IMR-90 (cell line): ENCODE measurements around the gene PLA2G4C. TPM values are rescaled to one million over a fixed set of nuclear protein-coding genes. Genes with fewer than 3 reads are reported as not detected.

Experiments used
- ATAC-seq: fragments of 200-7000 bp; cut with Tn5 transposase; 2 replicates; pipeline ENCODE4 v1.9.1; 2020; ENCODE audit warnings: low read depth, mild to moderate bottlenecking, moderate library complexity
- BruUV-seq: library from RNA; stranded (reverse); fragments of 400-500 nt; replicated peaks from 2 replicates; lab custom pipeline; 2021; lab: Mats Ljungman, UMichigan
- CTCF ChIA-PET: fragments of 300-600 bp; formaldehyde crosslinking; extraction: SDS; loops from one replicate; lab custom pipeline; 2021; ENCODE audit warnings: antibody characterized with exemption; lab: Yijun Ruan, JAX
- POLR2A ChIA-PET: fragments of 300-600 bp; sonication (Branson Sonifier 250); formaldehyde crosslinking; loops from one replicate; lab custom pipeline; 2022; ENCODE audit warnings: antibody characterized with exemption; ENCODE audit not compliant: unreplicated experiment; lab: Charles Lee
- DNase-seq: peaks from one replicate; pipeline ENCODE4 v3.0.0; 2013
- H2AFZ ChIP-seq: replicated peaks from 2 replicates; pipeline ENCODE3; 2013; ENCODE audit warnings: low read length, mild to moderate bottlenecking; ENCODE audit not compliant: poor library complexity
- H2AK5ac ChIP-seq: 2 replicates; pipeline ENCODE4 v1.6.1; 2013; ENCODE audit warnings: low read depth, low read length, inconsistent platforms
- H2AK9ac ChIP-seq: replicated peaks from 2 replicates; pipeline ENCODE3; 2013; ENCODE audit warnings: mild to moderate bottlenecking, low read depth, low read length, moderate library complexity; ENCODE audit not compliant: poor library complexity
- H2BK120ac ChIP-seq: 2 replicates; pipeline ENCODE4 v1.6.1; 2013; ENCODE audit warnings: low read depth, low read length, inconsistent platforms
- H2BK15ac ChIP-seq: 3 replicates; pipeline ENCODE4 v1.6.1; 2013; ENCODE audit warnings: low read depth, low read length, inconsistent platforms
- H2BK20ac ChIP-seq: 2 replicates; pipeline ENCODE4 v1.6.1; 2013; ENCODE audit warnings: low read depth, mild to moderate bottlenecking, inconsistent platforms, low read length, moderate library complexity
- H2BK5ac ChIP-seq: 2 replicates; pipeline ENCODE4 v1.6.1; 2013; ENCODE audit warnings: mild to moderate bottlenecking, low read depth, low read length, inconsistent platforms; ENCODE audit not compliant: poor library complexity, severe bottlenecking
- H3K14ac ChIP-seq: replicated peaks from 2 replicates; pipeline ENCODE4 v1.6.1; 2013; ENCODE audit warnings: low read depth, low read length, inconsistent platforms
- H3K18ac ChIP-seq: 2 replicates; pipeline ENCODE4 v1.6.1; 2013; ENCODE audit warnings: low read depth, low read length, control low read depth
- H3K23ac ChIP-seq: 2 replicates; pipeline ENCODE4 v1.6.1; 2013; ENCODE audit warnings: low read depth, low read length, inconsistent platforms
- H3K27ac ChIP-seq: 2 replicates; pipeline ENCODE4 v1.5.1; 2013; ENCODE audit warnings: mild to moderate bottlenecking, control low read depth, low read length; ENCODE audit not compliant: insufficient read depth
- H3K27me3 ChIP-seq: 2 replicates; pipeline ENCODE4 v1.6.1; 2013; ENCODE audit warnings: low read length; ENCODE audit not compliant: control insufficient read depth, insufficient read depth
- H3K36me3 ChIP-seq: 2 replicates; pipeline ENCODE4 v1.6.1; 2013; ENCODE audit warnings: low read length, mixed read lengths; ENCODE audit not compliant: control insufficient read depth, insufficient read depth
- H3K4ac ChIP-seq: 2 replicates; pipeline ENCODE4 v1.6.1; 2013; ENCODE audit warnings: low read depth, low read length, inconsistent platforms
- H3K4me1 ChIP-seq: 2 replicates; pipeline ENCODE4 v1.6.1; 2013; ENCODE audit warnings: low read length, mixed read lengths; ENCODE audit not compliant: control insufficient read depth, insufficient read depth
- H3K4me2 ChIP-seq: 2 replicates; pipeline ENCODE4 v1.6.1; 2013; ENCODE audit warnings: low read depth, mild to moderate bottlenecking, control low read depth, low read length, moderate library complexity
- H3K4me3 ChIP-seq: 2 replicates; pipeline ENCODE4 v1.5.1; 2013; ENCODE audit warnings: low read depth, mild to moderate bottlenecking, control low read depth, low read length, moderate library complexity; ENCODE audit not compliant: insufficient read depth
- H3K56ac ChIP-seq: 2 replicates; pipeline ENCODE4 v1.6.1; 2013; ENCODE audit warnings: low read length, inconsistent platforms; ENCODE audit not compliant: insufficient read depth; ENCODE audit errors: extremely low read depth
- H3K79me1 ChIP-seq, 2 experiments: 2 replicates each; pipeline ENCODE4 v1.6.1; 2013; ENCODE audit warnings: low read length in 2 of 2, inconsistent platforms in 1 of 2, low read depth in 1 of 2
- H3K9ac ChIP-seq: 2 replicates; pipeline ENCODE4 v1.6.1; 2013; ENCODE audit warnings: low read depth, low read length, control low read depth
- H3K9me1 ChIP-seq: 2 replicates; pipeline ENCODE4 v1.6.1; 2013; ENCODE audit warnings: low read length, inconsistent platforms; ENCODE audit not compliant: insufficient read depth
- H3K9me3 ChIP-seq: 2 replicates; pipeline ENCODE4 v1.6.1; 2013; ENCODE audit warnings: low read length; ENCODE audit not compliant: control insufficient read depth, insufficient read depth
- H4K20me1 ChIP-seq: 2 replicates; pipeline ENCODE4 v1.6.1; 2013; ENCODE audit warnings: low read length, inconsistent platforms; ENCODE audit not compliant: insufficient read depth
- H4K5ac ChIP-seq: 2 replicates; pipeline ENCODE4 v1.6.1; 2013; ENCODE audit warnings: mild to moderate bottlenecking, low read depth, low read length, control low read depth
- H4K8ac ChIP-seq, 2 experiments: 2 replicates each; pipeline ENCODE4 v1.6.1; 2013; ENCODE audit warnings: low read depth in 2 of 2, low read length in 2 of 2, control low read depth in 1 of 2, inconsistent platforms in 1 of 2
- H4K91ac ChIP-seq: 2 replicates; pipeline ENCODE4 v1.6.1; 2013; ENCODE audit warnings: low read depth, low read length, inconsistent platforms; ENCODE audit not compliant: insufficient read depth
- BHLHE40 ChIP-seq: fragments of 150-350 bp; IDR thresholded peaks from 2 replicates; pipeline ENCODE4 v1.6.1; 2016; ENCODE audit warnings: mild to moderate bottlenecking, low read depth, low read length
- CEBPB ChIP-seq: IDR thresholded peaks from 2 replicates; pipeline ENCODE4 v1.6.1; 2012; ENCODE audit warnings: low read depth, low read length, improper control_type of control experiment
- CHD1 ChIP-seq: IDR thresholded peaks from 2 replicates; pipeline ENCODE4 v1.6.1; 2012; ENCODE audit warnings: low read depth, low read length, improper control_type of control experiment
- ELK1 ChIP-seq: fragments of 150-350 bp; IDR thresholded peaks from 2 replicates; pipeline ENCODE4 v1.6.1; 2016; ENCODE audit warnings: low read depth, mild to moderate bottlenecking, low read length, moderate library complexity, borderline replicate concordance
- FOS ChIP-seq: fragments of 150-350 bp; IDR thresholded peaks from 2 replicates; pipeline ENCODE4 v1.6.1; 2016; ENCODE audit warnings: low read depth, low read length
- MAFK ChIP-seq: IDR thresholded peaks from 2 replicates; pipeline ENCODE4 v1.6.1; 2012; ENCODE audit warnings: low read depth, low read length, improper control_type of control experiment
- MAZ ChIP-seq: IDR thresholded peaks from 2 replicates; pipeline ENCODE4 v1.6.1; 2012; ENCODE audit warnings: low read depth, mild to moderate bottlenecking, low read length, improper control_type of control experiment, moderate library complexity, borderline replicate concordance
- MXI1 ChIP-seq: IDR thresholded peaks from 2 replicates; pipeline ENCODE4 v1.6.1; 2012; ENCODE audit warnings: low read depth, mild to moderate bottlenecking, low read length, moderate library complexity, borderline replicate concordance
- NFE2L2 ChIP-seq: fragments of 150-350 bp; IDR thresholded peaks from 2 replicates; pipeline ENCODE4 v1.6.1; 2016; ENCODE audit warnings: low read depth, mild to moderate bottlenecking, low read length
- POLR2A ChIP-seq: IDR thresholded peaks from 2 replicates; pipeline ENCODE4 v1.6.1; 2012; ENCODE audit warnings: mild to moderate bottlenecking, low read depth, low read length
- RAD21 ChIP-seq: IDR thresholded peaks from 2 replicates; pipeline ENCODE4 v1.6.1; 2012; ENCODE audit warnings: low read length, improper control_type of control experiment
- RCOR1 ChIP-seq: IDR thresholded peaks from 2 replicates; pipeline ENCODE4 v1.6.1; 2012; ENCODE audit warnings: mild to moderate bottlenecking, low read length, improper control_type of control experiment; ENCODE audit not compliant: insufficient replicate concordance
- RFX5 ChIP-seq: IDR thresholded peaks from 2 replicates; pipeline ENCODE4 v1.8.0; 2012; ENCODE audit warnings: low read depth, mild to moderate bottlenecking, low read length, moderate library complexity
- SMC3 ChIP-seq: fragments of 150-350 bp; IDR thresholded peaks from 2 replicates; pipeline ENCODE4 v1.6.1; 2016; ENCODE audit warnings: low read depth, mild to moderate bottlenecking, antibody characterized with exemption, low read length, moderate library complexity
- USF2 ChIP-seq: fragments of 150-350 bp; IDR thresholded peaks from 2 replicates; pipeline ENCODE4 v1.6.1; 2017; ENCODE audit warnings: mild to moderate bottlenecking, antibody characterized with exemption, low read length, low read depth
- WGBS, 2 experiments: methylation state at CpG; one replicate each; pipeline versions ENCODE4 v1.1.5 to v1.1.7; 2013; ENCODE audit warnings: missing lambda C conversion rate in 2 of 2; ENCODE audit not compliant: insufficient read length in 1 of 2; ENCODE audit errors: extremely low coverage in 2 of 2; 5-methylcytosine and 5-hydroxymethylcytosine counted together
- dilution Hi-C: fragments of 300-500 bp; cut with HindIII; formaldehyde crosslinking; loops from one replicate; pipeline ENCODE4 v1.14.3; 2018; ENCODE audit warnings: low sequenced_read_pairs; ENCODE audit not compliant: unreplicated experiment
- in situ Hi-C: fragments of 300-500 bp; cut with MboI; formaldehyde crosslinking; loops from 3 replicates; pipeline ENCODE4 v1.14.3; 2019; ENCODE audit warnings: low sequenced_read_pairs, inconsistent platforms, mixed read lengths
- intact Hi-C: fragments of 100-400 bp; cut with micrococcal nuclease; formaldehyde crosslinking; loops from 2 replicates; pipeline ENCODE4 v1.10.0; 2022
- polyA plus RNA-seq, 3 experiments: library from polyadenylated mRNA; depleted of rRNA; stranded (reverse); fragments of >200 nt; gene quantifications; 2 replicates each; pipeline ENCODE4 v1.2.3, GENCODE V29; 2012; ENCODE audit warnings: low replicate concordance in 1 of 3
- total RNA-seq: library from RNA; depleted of rRNA; stranded (reverse); fragments of >200 nt; gene quantifications from 2 replicates; pipeline ENCODE4 v1.2.3, GENCODE V29; 2012
- TF ChIP-seq, protein P1 (sequence below): conservative IDR thresholded peaks from 2 replicates; pipeline ENCODE4 v1.5.1; 2012; ENCODE audit warnings: mild to moderate bottlenecking, low read depth, low read length, improper control_type of control experiment

The PLA2G4C gene
- total and polyA plus RNA-seq, 2 of the 4 experiments (the other 2 are of a cell fraction), result 4.3 to 5.7 TPM

- H3K4me3 ChIP-seq, result no peak overlapping the region
- no peak overlapping the region for H2AK5ac ChIP-seq
- H3K14ac ChIP-seq, result no peak overlapping the region
- no peaks in the 10 kb centered on the region for H4K20me1 ChIP-seq
- ChIA-PET POLR2A (no interaction called here), CTCF (no interaction called here)
- no peak overlapping the region for H3K18ac ChIP-seq
- no peak overlapping the region for H2BK120ac ChIP-seq
- H4K8ac ChIP-seq, result no peak overlapping the region
- in situ Hi-C loops, result no loop called here
- intact Hi-C loops, result no loop called here
- TF ChIP-seq BHLHE40 (no peak), FOS (no peak), CHD1 (no peak), RAD21 (no peak), NFE2L2 (no peak), USF2 (no peak), ELK1 (no peak), MXI1 (no peak), MAFK (no peak), CEBPB (no peak), POLR2A (no peak), RFX5 (no peak), SMC3 (no peak), RCOR1 (no peak), MAZ (no peak)
- TF ChIP-seq, protein P1, sequence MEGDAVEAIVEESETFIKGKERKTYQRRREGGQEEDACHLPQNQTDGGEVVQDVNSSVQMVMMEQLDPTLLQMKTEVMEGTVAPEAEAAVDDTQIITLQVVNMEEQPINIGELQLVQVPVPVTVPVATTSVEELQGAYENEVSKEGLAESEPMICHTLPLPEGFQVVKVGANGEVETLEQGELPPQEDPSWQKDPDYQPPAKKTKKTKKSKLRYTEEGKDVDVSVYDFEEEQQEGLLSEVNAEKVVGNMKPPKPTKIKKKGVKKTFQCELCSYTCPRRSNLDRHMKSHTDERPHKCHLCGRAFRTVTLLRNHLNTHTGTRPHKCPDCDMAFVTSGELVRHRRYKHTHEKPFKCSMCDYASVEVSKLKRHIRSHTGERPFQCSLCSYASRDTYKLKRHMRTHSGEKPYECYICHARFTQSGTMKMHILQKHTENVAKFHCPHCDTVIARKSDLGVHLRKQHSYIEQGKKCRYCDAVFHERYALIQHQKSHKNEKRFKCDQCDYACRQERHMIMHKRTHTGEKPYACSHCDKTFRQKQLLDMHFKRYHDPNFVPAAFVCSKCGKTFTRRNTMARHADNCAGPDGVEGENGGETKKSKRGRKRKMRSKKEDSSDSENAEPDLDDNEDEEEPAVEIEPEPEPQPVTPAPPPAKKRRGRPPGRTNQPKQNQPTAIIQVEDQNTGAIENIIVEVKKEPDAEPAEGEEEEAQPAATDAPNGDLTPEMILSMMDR, result no peak
- H3K9ac ChIP-seq, result no peak overlapping the region
- WGBS, 2 experiments, result 73% methylated on average over 1 of the region's 2 CpGs; no CpG with 5 or more reads in 1 of the 2 experiments
- no TSS peak for BruUV-seq
- H3K9me3 ChIP-seq, result peaks cover 2% of the 10 kb centered on the region; the same call in 1 of the 2 replicates
- no peak overlapping the region for H2BK15ac ChIP-seq
- H3K4ac ChIP-seq, result no peak overlapping the region
- H2AK9ac ChIP-seq, result no peak overlapping the region
- no peaks in the 10 kb centered on the region for H3K79me1 ChIP-seq
- H2BK5ac ChIP-seq, result no peak overlapping the region
- H3K36me3 ChIP-seq, result no peaks in the 10 kb centered on the region
- no peaks in the 10 kb centered on the region for H3K4me1 ChIP-seq
- H3K9me1 ChIP-seq, result no peaks in the 10 kb centered on the region
- no peak for ATAC-seq
- H3K27me3 ChIP-seq, result no peaks in the 10 kb centered on the region; the same call in none of the 2 replicates
- no peak for DNase-seq
- dilution Hi-C loops, result no loop called here
- H4K91ac ChIP-seq, result no peak overlapping the region
- H3K27ac ChIP-seq, result no peak overlapping the region
- no peak overlapping the region for H2AFZ ChIP-seq
- H4K5ac ChIP-seq, result no peak overlapping the region
- H3K23ac ChIP-seq, result no peak overlapping the region
- H3K56ac ChIP-seq, result no peak overlapping the region
- no peak overlapping the region for H3K4me2 ChIP-seq
- H2BK20ac ChIP-seq, result no peak overlapping the region
These were observed 68.6 kb downstream of the PLA2G4C start for GRCh38 chr19:48041877-48042580.
